Stimulated activated CD4-positive, alpha-beta T cell treated with anti-CD3 and anti-CD28 coated beads, Interleukin-4, amount 100 ng/mL, for 48 hours (primary cell): ENCODE measurements around the gene ETFB.

ENCODE experiments used
- DNase-seq, 2 donors: peaks; one replicate each; pipeline ENCODE4 v3.0.0-alpha.2; 2020; ENCODE audit warnings: low read depth in 2 of 2

Gene ETFB

DNA sequence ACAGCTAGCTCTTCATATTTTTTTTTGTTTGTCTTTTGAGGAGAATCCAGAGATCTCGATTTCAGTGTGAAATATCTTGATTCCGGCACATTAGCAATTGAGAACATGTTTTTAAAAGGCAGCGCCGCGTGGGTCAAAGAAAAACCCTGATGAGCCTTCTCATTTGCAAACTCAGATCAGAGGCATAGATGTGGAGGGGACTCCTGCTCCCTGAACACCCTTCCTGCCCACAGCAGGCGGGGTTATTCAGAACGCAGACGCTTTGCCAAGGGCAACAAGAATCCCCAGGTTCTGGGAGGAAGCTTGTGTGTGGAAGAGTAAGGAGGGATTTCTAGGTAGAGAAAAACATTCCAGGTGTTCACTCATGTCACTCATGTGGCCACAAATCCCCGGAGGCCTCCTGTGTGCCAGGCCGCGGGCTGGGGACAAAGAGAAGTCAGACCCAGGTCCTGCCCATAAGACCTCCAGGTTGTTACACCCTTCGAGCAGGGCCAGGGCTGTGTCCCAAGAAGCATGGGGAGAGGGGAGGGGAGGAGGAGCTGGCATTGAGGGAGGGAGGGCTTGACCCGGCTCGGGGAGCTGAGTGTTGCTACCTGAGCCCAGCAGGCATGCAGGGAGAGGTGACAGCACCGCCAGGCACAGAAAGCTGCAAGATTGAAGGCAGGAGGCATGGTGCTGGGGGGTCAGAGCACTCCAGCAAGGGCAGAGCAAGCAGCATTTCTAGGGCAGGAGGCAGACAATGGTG is 70.6 kb downstream of the ETFB start:
- DNase-seq = no peak
